ENCODE results near the gene ELMO1. TPM values are rescaled to one million over a fixed set of nuclear protein-coding genes. Genes with fewer than 3 reads are reported as not detected.

ELMO1 gene
- total RNA-seq, 1 donor from 2014 or later, result 11.4 TPM

DNA sequence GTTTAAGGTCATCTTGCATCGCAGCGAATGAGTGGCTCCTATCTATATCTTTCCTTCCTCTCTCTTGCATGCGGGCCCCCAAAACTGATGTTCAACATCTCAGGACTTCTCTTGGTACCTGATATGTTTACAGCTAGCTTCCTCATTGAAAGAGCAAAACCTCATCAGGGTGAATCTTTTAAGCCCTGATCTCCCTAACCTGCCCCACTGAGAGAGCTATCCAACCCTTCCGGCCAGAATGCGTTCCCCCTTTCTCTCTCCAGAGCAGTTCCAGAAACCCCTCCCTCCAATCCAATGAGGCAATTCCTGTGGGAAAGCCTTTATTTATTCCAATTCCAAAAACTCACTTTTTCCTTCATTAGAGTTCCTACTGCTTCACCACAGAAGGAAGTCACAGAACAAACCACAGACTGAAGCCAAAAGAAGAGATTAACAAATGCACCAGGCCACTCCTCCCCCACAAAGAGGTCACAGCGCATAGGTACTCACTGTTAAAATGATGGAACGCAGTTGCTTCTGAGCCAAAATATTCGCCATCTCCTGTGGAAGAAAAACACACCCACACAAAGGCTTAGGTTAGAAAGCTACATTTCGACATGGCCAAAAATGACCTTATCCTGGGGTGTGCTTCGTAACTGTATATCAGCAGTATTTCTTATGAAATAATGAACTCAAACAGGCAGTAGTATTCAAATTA, 232.4 kb downstream of the ELMO1 start:
- intact Hi-C loops (cut with DNase I), result loop anchor here (5.0 to 10.0 kb wide), 2 partner anchors 138 to 231 kb away; partner anchors contain the start of gene ELMO1
- no peak for DNase-seq (ENCODE audit: low spot score)

DNA sequence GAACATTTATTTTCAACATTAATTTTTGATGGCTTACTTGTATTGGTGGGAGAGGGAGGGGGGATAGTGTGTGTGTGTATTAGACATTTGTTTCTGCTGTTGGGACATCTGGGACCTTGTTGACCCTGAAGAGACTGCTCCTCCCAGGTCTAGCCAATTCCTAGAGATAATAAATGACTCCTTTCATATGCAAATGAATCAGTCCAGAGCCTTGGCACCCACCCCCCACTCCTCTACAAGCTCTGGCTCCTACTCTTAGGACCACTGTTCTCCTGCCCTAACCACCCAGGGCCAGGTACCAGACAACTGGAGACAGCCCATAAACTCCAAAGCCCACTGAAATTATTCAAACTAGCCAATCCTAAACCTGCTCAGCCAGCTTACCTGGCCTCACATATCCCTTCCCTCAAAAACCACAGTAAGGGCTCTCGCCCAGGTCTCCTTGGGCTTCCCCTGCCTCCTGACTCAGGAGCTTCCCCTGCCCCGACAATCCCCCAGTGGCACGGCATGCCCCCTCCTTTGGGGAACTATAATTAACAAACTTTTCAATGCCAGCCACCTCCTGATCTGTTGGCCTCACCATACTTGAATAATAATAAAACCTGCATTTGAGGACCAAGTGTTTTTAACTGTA, 233.3 kb downstream of the ELMO1 start:
- no peak for DNase-seq (ENCODE audit: low spot score)
- intact Hi-C loops (cut with DNase I), result loop anchor here (5.0 to 10.0 kb wide), 2 partner anchors 139 to 232 kb away; partner anchors contain the start of gene ELMO1

DNA sequence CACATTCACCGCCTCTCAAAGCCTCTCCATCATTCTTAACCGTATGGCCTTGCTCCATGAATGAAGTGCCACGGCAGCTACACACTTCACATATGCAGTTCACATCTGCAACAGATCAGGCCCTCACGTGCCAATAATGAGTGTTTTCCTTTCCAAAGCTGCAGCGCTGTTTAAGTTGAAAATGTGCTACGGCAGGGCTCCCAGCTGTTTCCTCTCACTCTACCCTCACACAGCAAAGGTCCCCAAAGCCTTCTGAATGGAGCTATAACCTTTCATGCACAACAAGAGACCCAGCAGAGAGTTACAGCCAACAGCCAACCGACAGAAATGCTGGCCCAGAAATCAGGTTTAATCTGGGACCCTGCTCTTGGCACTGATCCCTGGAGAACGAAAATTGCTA, 236.1 kb downstream of the ELMO1 start:
- intact Hi-C loops (cut with DNase I), result loop anchor here (10.0 kb wide), 1 partner anchor 142 kb away; no protein-coding TSS in a partner anchor
- DNase-seq (ENCODE audit: low spot score), result no peak

DNA sequence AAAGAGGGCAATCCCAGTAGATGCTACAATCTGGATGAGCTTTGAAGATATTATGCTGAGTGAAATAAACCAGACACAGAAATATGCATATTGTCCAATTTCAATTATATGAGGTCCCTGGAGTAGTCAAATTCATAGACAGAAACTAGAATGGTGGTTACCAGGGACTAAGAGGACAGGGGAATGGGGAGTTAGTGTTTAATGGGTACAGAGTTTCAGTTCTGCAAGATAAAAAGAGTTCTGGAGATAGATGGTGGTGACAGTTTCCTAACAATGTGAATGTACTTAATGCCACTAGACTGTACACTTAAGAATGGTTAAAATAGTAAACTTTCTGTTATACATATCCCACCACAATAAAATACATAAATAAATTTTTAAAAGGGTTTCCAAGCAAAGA, 236.6 kb downstream of the ELMO1 start:
- intact Hi-C loops (cut with DNase I), result loop anchor here (10.0 kb wide), 1 partner anchor 143 kb away; no protein-coding TSS in a partner anchor
- no peak for DNase-seq (ENCODE audit: low spot score)

DNA sequence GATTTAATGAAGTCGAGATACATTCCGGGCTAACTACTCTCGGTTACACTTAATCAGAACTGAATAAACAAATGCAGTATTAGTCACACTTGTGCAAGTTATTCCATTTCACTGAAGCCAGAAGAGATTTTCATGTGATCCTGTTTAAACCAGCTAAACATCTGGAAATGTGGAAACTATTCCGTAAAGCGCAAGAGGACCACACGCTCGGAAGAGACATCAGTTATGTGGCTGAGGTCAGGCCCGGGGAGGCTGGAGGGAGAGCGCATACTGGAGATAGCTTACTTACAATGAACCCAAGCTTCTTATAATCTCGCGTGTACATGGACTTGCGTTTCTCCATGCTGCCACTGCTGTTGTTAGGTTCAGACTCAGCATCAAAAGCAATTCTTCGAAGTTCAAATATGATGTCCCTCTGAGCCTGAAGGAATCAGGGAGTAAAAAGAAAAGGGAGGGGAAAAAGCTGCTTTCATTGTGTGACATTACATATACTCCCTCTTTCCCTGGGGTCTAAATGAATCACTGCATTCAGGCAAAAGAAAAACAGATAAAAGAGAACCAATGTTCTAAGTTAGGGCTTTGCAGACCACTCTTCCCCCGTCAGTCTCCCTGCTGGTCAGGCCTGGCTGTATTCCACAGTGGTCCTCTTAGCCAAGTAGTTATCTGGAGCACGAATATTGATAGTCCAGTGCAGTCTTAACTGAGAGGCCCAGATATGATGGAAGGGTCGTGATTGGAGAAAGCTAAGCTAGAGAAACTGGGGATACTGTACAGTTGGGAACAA, 237.4 kb downstream of the ELMO1 start:
- no peak for DNase-seq (ENCODE audit: low spot score)
- intact Hi-C loops (cut with DNase I), result loop anchor here (10.0 kb wide), 1 partner anchor 144 kb away; no protein-coding TSS in a partner anchor

DNA sequence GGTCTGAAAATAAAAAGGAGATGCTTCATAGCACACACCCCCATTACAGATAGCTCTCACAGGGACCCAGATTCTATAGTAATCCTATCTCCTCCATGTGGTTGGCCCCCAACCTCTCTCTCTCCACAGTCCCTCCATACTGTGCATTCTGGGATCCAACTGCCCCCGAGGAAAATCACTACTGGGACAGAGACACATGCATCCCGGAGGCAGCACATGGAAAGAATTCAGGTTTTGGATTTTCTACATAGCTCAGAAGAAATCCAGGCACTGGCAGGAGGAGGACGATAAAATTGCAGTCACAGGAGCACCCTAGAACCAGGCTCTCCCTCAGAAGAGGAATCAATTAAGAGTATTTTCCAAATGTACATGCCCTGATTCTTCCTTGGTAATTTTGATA, 239.5 kb downstream of the ELMO1 start:
- DNase-seq (ENCODE audit: low spot score), result no peak

DNA sequence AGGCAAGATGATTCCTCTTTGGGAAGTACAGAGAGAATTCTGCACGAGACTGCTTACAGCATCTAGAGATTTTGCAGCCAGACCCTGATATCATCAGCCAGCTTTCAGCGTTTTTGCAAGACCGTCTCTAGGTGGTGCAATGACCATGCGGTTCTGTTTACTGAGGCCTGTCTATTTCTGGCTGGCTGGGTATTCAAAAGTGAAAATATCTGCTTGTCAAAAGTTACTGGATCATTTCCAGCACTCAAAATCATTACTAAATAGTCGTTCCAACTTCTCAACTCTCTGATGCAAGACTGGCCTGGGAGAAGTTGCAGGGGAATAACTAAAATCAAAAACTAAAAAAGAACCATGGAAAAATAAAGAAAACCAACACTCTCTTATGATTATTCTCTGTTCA, 240.1 kb downstream of the ELMO1 start:
- intact Hi-C loops (cut with DNase I), result loop anchor here (5.0 kb wide), 3 partner anchors 234 to 624 kb away; no protein-coding TSS in a partner anchor
- no peak for DNase-seq (ENCODE audit: low spot score)

More for the DNA sequence above, 239.5 kb downstream of the ELMO1 start:
- intact Hi-C loops (cut with DNase I), result loop anchor here (5.0 kb wide), 3 partner anchors 233 to 623 kb away; no protein-coding TSS in a partner anchor

DNA sequence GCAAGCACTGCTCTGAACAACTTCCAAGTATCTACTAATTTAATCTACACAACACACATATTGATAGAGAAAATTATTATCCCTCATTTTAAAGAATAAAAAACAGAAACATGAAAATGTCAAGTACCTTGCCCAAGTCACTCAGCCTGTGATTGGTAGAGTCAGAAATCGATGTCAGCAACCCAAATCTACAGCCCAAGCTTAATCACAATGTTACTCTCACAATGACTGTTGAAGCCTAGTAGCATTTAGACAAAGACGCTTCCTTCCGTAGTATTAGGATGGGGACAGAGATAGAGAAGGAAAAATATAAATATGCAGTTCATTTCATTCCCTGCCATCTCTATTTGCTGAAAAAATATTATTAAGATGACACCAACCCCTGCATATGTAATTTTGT, 242.5 kb downstream of the ELMO1 start:
- DNase-seq (ENCODE audit: low spot score), result no peak
- intact Hi-C loops (cut with DNase I), result loop anchor here (5.0 kb wide), 3 partner anchors 236 to 626 kb away; no protein-coding TSS in a partner anchor

DNA sequence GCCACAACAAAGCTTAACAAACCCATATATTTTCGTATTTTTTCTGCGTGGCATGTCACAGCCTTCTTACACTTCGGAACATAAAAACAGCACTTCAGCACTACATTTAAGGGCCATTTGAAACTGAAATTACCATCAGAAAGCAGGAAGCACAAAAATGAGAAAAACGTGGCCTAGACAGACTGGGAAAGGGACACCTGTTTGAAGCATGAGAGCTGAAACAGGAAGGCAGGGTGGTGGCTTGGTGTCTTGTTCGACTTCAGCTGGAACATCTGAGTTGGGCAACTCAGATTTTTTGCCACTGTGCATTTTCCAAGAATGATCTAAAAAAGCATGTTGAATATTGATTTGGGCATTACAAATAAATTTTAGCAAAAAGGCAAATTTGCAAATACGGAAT, 243.2 kb downstream of the ELMO1 start:
- no peak for DNase-seq (ENCODE audit: low spot score)
- intact Hi-C loops (cut with DNase I), result loop anchor here (5.0 kb wide), 3 partner anchors 237 to 627 kb away; no protein-coding TSS in a partner anchor

DNA sequence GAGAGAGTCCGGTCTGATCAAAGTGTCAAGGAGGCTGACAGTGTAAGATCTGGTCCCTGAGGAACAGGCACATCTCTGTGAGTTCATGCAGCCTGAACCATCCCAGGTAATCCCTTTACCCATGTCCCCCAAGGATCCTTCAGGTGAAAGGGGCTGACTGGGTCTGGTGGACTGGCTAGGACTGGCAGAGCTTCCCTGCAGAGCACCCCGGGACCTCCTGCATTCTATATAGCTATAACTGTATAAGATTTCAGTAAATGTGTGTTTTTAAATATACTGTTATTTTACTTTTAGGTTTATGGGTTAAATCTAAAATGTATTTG, 246.8 kb downstream of the ELMO1 start:
- DNase-seq (ENCODE audit: low spot score), result no peak
- intact Hi-C loops (cut with DNase I), result no loop called here

DNA sequence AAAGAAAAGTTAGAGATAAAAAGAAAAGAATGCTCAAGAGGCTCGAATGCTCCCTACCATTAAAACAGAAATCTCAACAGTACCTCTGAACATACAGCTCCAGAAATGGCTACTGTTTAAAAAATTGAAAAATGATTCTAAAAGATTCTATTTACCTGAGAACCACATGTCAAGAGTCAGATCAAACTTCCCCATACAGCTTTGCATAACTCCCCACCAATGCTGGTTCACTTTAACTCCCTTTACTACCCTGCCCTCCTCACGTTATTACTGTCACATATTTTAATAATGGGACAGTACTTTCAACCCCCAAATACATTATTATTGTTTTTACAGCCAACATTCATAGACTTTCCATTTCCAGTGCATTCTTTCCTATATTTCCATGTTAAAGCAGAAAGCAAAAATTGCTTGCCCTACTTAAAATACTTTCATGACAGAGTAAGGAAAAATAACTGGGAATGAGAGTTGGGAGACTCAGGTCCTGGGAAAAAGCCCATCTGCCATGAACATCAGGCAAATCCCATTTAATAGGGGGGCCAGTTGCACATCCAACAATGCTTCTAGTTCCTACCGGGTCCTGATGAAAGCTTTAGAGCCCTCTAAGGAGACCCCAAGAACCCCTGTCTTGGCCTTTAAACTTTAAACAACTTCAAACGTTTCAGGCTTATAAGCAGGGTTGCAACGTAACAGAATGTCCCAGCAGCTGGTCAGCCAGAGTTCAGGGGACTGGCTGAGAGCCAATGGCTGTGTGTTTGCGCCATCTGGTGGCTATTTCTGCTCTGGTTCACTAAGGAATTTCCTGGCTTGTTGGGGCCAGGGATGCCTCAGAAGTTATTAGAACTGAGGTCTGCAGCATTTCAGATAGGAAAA, 247.4 kb downstream of the ELMO1 start:
- intact Hi-C loops (cut with DNase I), result no loop called here
- DNase-seq (ENCODE audit: low spot score), result peak; percentile 86

DNA sequence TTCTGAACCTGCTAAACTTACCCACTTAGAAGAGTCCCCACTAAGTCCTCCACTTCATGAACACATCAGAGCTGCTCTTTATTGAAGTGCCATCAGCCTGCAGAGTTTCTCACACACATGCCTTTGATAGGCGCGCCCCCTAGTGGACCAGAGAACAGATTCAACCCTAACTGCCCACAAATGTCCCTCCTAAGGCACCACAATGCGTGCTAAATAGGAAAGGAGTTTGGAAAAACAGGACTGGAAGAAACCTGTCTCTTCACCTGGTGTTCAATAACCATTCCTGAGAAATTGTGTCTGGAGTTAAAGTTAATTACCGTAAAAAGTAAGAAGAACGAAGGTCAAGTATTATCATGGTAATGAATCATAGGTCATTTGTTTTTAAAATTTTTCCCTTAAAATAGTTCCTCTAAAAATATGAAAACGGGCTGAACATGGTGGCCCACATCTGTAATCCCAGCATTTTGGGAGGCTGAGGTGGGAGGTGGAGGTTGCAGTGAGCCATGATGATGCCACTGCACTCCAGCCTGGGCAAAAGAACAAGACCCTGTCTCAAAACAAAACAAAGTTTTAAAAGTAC, 249.7 kb downstream of the ELMO1 start:
- intact Hi-C loops (cut with DNase I), result loop anchor here (2.0 to 5.0 kb wide), 3 partner anchors 16 to 710 kb away; no protein-coding TSS in a partner anchor
- peak; percentile 87 for DNase-seq (ENCODE audit: low spot score)

DNA sequence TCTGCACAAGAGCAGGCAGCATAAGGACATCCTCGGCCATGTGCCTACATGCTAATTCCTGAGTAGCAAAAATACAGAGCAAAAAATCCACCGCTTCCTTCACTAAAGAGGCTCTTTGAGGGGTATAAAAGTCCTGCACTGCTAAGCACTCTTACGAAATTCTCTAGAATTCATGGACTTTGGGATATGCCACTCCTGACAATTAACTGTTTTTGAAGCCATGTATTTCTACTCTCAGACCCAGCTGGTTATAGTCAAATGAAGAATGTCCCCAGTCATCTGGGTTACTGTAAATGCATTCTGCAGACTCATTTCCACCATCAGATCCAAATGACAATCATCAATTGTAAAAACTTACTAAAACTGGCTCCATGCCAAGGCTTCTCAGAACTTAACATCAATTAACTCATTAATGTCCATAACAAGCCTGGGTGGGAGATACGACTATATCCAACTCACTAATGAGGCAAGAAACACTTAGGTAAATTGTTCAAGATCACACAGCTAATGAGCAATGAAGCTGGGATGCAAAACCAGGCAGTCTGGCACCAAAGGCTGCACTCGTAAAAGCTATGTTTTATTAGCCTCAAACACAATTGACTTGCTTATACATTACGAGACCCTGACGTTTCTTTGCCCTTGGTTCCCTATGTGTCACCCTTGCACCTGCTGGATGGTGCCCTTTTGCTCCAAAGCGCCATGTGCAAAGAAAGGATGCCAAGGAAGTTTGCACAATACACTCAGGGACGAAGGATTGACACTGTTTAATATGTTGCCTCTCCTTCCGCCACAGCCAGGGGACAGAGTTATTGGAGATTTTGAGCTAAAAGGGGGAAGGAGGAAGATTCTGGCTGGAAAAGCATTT, 250.4 kb downstream of the ELMO1 start:
- DNase-seq (ENCODE audit: low spot score), result no peak
- intact Hi-C loops (cut with DNase I), result loop anchor here (2.0 to 5.0 kb wide), 3 partner anchors 15 to 709 kb away; no protein-coding TSS in a partner anchor

DNA sequence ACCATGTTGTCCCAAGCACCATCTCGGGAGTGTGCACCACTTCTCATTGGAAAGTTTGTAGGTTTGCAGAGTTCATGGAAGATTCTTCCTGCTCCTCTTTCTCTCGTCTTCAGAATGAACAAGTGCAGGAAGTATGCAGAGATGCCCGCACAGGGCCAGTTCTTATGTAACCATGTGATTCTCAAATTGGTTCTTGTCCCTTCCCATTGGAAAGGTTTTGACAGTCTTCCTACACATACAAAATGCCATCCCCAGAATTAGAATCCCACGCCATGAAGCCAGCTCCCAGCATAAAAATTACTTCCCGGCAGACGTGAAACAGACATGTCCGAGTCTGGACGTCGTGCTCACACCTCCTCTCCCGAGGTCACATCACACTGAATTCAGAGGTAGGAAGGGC, 251.6 kb downstream of the ELMO1 start:
- DNase-seq (ENCODE audit: low spot score), result no peak
- intact Hi-C loops (cut with DNase I), result loop anchor here (5.0 kb wide), 1 partner anchor 165 kb away; no protein-coding TSS in a partner anchor

DNA sequence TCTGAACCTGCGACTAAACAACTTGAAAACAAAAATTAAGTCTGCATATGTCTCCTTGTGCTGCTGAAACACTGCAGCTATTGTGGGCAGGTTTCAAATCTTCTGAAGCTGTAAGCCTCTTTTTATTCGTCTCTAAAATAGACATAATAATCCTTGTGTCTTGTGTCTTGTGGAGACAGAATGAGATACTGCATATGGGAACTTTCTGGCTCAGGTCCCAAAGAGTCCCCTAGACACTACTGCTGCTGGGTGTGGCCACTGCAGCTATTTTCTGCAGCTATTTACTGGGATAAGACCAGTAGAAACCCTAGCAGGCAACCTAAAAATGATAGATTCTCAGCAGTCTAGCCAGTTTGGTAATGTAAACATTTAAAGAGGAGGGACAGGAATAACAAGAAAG, 252.0 kb downstream of the ELMO1 start:
- no peak for DNase-seq (ENCODE audit: low spot score)

DNA sequence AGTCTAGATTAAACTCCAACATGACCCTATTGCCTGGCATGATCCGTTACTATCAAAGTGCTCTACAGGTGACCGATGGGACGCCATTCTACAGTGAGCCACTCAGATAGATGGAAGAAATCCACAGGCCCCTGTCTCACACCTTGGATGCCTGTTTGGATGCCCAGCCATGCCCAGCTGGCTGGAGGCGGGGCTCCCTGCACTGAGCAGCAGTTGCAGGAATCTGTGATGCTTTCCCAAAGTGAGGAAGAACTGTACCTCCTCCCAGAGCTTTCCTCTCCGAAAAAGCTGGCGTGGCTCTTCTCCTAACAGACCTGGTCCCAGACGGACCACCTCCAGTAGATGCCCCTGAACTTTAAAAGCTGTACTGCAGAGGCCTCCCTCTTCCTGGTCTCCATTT, 253.3 kb downstream of the ELMO1 start:
- no peak for DNase-seq (ENCODE audit: low spot score)
- intact Hi-C loops (cut with DNase I), result loop anchor here (5.0 kb wide), 1 partner anchor 163 kb away; no protein-coding TSS in a partner anchor

More for the DNA sequence above, 252.0 kb downstream of the ELMO1 start:
- intact Hi-C loops (cut with DNase I), result loop anchor here (5.0 kb wide), 1 partner anchor 164 kb away; no protein-coding TSS in a partner anchor

DNA sequence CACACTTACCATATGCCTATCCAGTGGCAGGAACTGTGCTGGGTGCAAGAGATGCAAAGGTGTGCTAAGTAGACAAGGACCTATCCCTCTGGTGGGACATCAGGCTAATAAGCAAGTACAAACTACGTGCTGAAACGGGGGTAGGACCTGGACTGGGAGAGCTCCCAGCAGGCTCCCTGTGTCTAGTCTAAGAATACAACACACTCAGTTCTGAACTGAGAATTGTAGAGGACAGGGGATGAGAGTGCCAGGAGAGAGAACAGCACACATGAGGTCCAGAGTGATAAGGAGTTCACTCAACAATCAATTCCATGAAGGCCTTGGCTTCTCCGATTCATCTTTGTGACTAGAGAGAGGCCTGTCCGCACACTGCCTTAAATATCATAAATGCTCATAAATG, 253.7 kb downstream of the ELMO1 start:
- intact Hi-C loops (cut with DNase I), result loop anchor here (5.0 kb wide), 1 partner anchor 163 kb away; no protein-coding TSS in a partner anchor
- no peak for DNase-seq (ENCODE audit: low spot score)
